Activated CD4-positive, alpha-beta T cell treated with anti-CD3 and anti-CD28 coated beads for 1 hour (primary cell): ENCODE results near the gene NOXRED1.

Source experiments
- DNase-seq: peaks from one replicate; pipeline ENCODE4 v3.0.0-alpha.2; 2020

NOXRED1 gene

DNA sequence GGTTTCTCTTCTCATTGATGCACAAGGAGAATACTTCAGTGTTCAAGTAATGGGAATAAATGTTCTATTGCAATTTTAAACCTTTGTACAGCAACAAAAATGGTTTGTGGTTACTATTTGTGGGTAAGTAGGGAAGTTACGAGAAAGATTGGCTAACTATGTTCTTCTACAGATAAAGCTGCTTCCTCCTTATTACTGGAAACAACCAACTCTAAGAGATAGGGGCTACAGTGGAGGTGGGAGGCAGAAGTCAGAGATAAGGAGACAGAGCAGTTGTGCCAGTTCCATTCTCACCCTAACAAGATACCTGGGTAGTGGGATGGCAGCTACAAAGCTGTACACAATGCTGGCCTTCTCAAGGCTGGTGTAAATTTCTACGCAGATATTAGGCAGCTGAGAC, 16.2 kb downstream of the NOXRED1 start:
- no peak for DNase-seq

DNA sequence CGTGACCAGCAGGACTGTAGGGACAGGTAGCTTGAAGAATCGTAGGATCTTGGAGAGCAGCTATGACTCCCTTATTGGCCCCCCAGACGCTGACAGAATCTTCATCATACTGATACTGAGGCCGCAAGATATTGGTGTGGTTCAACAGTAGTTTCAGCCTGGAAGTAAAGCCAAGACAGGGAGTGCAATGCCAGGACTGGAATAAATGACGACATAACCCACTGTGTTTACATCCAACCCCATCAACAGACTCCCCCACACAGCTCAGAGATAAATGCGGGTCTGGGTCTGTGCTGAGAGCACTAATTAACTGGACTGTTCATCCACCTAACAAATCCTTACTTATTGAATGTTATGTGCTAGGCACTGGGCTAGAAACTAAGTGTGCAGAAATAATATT, 16.6 kb downstream of the NOXRED1 start:
- no peak for DNase-seq

DNA sequence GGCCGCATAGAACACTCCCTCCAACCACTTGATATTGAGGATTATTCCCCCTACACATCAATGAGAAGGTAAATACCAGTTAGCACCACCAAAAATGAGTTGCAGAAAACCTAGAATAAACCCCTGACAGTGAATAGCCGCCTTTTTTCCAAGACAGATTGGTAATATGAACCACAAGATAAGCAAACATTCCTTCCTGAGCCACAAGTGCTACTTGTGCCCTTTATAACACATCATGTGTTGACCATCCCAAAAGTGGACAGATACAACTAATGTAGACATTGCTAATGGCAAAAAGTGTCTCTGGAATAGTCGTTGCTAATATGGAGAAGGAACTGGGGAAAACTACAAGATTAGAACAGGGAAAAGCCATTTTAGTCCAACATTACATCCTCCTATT, 17.2 kb downstream of the NOXRED1 start:
- no peak for DNase-seq

DNA sequence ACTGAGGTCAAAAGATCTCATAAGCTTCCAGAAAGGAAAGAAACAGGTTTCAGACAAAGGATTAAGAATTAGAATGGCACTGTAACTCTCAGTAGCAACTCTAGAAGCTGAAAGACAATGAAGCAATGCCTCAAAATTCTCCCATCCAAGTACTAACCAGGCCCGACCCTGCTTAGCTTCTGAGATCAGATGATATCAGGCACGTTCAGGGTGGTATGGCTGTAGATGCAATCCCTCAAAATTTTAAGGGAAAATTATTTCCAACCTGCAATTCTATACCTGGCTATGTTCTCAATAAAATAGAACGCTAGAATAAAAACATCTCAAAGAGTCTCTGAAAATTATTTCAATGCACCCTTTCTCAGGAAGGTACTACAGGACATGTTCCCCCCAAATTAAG, 19.6 kb downstream of the NOXRED1 start:
- DNase-seq, result no peak

GRCh38 chr14:77400216-77400615, 23.1 kb downstream of the NOXRED1 start:
- DNase-seq, result no peak

DNA sequence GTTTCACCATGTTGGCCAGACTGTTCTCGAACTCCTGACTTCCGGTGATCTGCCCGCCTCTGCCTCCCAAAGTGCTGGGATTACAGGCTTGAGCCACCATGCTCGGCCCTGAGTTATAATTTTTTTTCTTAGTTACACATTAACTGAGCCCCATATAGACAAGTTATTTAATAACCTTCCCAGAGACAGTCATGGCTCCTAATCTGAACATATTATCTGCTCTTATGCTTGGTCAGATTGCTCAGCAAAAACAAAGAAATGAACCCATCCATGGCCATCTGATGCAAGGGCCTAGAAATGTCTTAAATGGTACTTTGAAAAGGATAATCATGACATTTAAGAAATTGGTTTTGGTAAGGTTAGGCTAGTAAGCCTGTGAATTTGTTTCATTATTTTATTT, 33.1 kb downstream of the NOXRED1 start:
- DNase-seq, result no peak

GRCh38 chr14:77378701-77379100, 44.6 kb downstream of the NOXRED1 start:
- no peak for DNase-seq

- no peak for DNase-seq
Measured at GRCh38 chr14:77377502-77377844, 45.9 kb downstream of the NOXRED1 start.

DNA sequence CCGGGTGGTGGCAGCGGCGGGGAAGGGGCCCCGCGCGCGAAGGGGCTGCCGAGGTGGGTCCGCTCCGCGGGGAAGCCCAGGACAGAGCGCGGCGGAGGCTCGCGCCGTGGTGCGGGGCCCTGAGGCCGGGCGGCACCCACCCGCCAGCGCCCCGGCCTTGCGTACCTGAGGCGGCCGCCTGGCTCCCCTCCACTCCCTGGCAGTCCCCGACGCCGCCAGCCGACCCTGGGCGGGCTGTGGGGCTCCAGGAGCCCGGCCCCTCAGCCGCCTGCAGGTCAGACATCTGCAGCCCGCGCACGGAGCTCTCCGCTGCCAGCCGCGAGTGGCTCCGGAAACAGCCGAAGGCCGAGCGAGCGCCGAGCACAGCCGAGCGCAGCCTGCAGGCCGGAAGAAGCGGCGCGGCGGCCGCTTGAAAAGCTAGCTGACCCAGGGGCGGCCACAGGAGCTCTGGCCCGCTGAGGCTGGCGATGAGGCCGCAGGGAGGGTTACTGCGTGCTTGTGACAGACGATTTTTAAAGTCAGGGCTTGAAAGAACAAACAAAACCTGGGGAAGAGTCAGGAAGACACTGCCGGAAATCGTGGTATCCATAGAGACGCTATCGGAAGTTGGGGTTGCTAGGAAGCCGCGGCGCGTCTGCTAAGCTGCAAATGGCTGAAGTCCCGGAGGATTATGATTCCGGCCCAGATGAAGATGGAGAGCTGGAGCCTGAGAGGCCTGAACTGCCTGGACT, 46.4 kb downstream of the NOXRED1 start, which contains the start of the genes SAMD15 and TMED8:
Gene SAMD15 (plus strand): TSS at position 609 of the 731 bp plus-strand sequence. CDS start 40 bp downstream, at position 649.
Gene TMED8 (minus strand): TSS at position 324 of the 731 bp plus-strand sequence. CDS start 41 bp downstream, at position 283.
- peak; percentile 71 for DNase-seq

GRCh38 chr14:77375973-77376770, 47.2 kb downstream of the NOXRED1 start:
- no peak for DNase-seq

- no peak for DNase-seq
Measured at GRCh38 chr14:77375164-77375950, 48.0 kb downstream of the NOXRED1 start.

GRCh38 chr14:77372304-77372841, 51.0 kb downstream of the NOXRED1 start:
- no peak for DNase-seq

DNA sequence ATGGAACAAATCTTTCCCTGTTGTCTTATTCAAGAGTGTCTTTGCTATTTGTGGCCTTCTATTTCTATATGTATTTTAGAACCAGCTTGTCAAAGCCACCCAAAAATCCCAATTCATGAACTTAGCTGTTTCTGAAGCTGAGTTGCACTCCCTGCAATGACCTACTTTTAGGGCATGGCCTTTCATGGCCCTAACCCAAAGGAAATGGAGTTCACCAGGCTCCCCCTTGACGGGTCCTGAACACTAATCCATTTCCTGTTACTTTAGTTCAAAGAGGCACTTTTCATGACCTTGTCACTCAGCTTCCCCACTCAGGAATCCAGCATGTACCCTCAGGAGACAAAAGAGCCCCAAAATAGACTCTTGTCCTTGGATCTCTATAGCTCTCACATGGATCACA, 54.0 kb downstream of the NOXRED1 start:
- no peak for DNase-seq

DNA sequence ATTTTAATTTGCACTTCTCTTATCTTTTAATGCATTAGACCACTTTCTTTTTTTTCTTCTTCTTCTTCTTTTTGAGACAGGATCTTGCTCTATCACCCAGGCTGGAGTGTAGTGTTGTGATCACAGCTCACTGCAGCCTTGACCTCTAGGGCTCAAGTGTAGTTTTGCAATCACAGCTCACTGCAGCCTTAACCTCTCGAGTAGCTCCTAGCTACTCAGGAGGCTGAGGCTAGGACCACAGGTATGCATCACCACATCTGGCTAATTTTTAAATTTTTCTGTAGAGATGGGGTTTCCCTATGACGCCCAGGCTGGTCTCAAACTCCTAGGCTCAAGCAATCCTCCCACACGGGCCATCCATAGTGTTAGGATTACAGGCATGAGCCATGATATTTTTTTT, 59.2 kb downstream of the NOXRED1 start:
- DNase-seq, result no peak

- DNase-seq, result no peak
Measured at GRCh38 chr14:77359626-77360025, 63.7 kb downstream of the NOXRED1 start.

DNA sequence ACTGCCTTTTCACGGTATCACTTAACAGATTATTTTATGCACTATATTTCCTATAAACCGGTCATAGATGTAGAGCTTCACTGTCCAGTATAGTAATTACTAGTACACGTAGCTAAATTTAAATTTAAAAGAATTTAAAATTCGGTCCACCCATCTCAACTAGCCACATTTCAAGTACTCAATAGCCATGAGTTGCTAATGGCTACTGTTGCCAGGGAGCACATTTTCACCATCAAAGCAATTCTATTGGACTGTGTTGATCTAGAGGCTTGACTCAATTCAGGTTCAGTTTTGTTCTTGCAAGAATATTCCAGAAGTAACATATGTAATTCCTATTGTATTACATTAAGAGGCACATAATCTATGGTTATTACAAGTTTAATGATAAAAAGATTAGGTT, 66.4 kb downstream of the NOXRED1 start:
- DNase-seq, result no peak

DNA sequence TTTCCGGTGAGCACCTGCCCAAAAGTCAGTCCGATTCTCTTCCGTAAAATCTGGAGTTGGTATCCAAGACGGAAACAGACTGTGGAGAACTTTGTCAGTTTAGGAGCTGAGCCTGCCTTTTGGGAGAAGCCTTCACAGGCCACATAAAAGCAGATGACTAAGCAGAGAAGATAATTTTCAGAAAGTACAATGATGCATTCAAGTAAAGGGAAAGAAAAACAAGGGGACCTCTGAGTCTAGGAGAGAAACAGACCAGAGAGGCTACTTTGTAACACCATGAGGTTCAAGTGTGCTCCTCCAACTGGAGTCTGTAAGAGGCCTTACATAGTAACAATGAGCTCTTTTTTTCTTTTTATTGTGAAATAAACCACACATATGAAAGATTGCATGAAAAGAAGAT, 67.5 kb downstream of the NOXRED1 start:
- DNase-seq, result no peak

GRCh38 chr14:77353469-77354141, 69.7 kb downstream of the NOXRED1 start:
- no peak for DNase-seq

DNA sequence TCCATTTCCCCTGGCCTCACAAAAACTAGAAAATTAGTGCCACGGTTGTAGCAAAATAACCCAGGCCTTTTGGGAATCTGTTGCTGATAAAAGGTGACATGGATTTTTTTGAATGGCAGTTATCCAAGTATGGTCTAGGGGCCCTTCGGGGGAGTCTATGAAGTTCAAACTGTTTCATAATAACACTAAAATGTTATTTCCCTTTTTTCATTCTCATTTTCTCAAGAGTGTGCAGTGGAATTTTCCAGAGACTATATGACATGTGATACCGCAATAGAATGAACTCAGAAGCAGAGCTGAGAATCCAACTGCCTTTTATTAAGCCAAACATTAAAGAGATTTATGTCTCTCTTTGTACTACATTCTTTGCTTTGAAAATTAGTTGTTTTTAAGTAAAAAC, 75.6 kb downstream of the NOXRED1 start:
- DNase-seq, result no peak

- no peak for DNase-seq
Measured at GRCh38 chr14:77346495-77346894, 76.8 kb downstream of the NOXRED1 start.

DNA sequence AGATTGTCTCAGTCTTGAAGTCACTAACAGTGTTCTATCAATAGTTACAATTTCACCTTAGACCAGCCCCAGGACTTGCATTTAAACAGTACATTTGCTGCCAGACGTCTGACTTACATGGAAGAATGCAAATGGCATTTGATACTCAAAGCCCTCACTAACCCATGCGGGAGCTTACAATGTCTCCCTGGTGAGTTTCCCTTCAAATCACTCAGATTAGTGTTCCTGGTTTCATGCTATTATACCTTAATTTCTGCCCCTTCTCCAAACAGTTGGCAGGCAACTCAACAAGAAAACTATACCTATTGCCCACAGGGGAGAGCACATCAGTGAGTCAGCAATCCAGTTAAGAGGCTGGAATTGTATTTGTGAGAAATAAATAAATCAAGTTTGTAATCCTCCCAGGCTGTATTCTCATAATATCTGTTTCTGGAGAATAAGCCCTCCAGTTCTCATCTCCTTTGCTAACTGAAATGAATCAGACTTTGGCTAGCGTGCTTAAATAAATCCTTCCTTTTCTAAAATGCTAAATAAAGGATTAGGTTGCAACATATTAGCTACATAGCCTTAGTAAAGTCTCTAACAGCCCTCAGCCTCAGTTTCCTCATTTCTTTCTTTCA, 78.8 kb downstream of the NOXRED1 start:
- DNase-seq, result no peak
